H9 (cell line): ENCODE data around the gene COL8A1. TPM values are rescaled to one million over a fixed set of nuclear protein-coding genes. Genes with fewer than 3 reads are reported as not detected.

Source experiments
- DNase-seq: peaks from one replicate; pipeline ENCODE4 v3.0.0-alpha.2; 2017
- H2AFZ ChIP-seq: one replicate; pipeline ENCODE4 v1.6.1; 2013; ENCODE audit warnings: mild to moderate bottlenecking, low read length, control low read depth, moderate library complexity
- H2AK5ac ChIP-seq: 2 replicates; pipeline ENCODE4 v1.6.1; 2013; ENCODE audit warnings: low read length, control low read depth, mixed read lengths; ENCODE audit not compliant: insufficient read length
- H2BK120ac ChIP-seq: one replicate; pipeline ENCODE4 v1.6.1; 2013; ENCODE audit warnings: low read depth, mild to moderate bottlenecking, low read length, control low read depth, inconsistent platforms; ENCODE audit not compliant: poor library complexity, severe bottlenecking
- H2BK12ac ChIP-seq: 2 replicates; pipeline ENCODE4 v1.6.1; 2013; ENCODE audit warnings: low read length, control low read depth, mixed read lengths, low read depth; ENCODE audit not compliant: insufficient read length
- H2BK15ac ChIP-seq: 2 replicates; pipeline ENCODE4 v1.6.1; 2013; ENCODE audit warnings: low read depth, low read length, control low read depth
- H2BK20ac ChIP-seq: one replicate; pipeline ENCODE4 v1.6.1; 2013; ENCODE audit warnings: low read depth, mild to moderate bottlenecking, low read length, control low read depth, inconsistent platforms; ENCODE audit not compliant: poor library complexity, severe bottlenecking
- H2BK5ac ChIP-seq: 2 replicates; pipeline ENCODE4 v1.6.1; 2013; ENCODE audit warnings: low read length, control low read depth, mixed read lengths; ENCODE audit not compliant: insufficient read length
- H3K14ac ChIP-seq: 2 replicates; pipeline ENCODE4 v1.6.1; 2013; ENCODE audit warnings: low read length, control low read depth; ENCODE audit not compliant: insufficient read depth
- H3K18ac ChIP-seq: 2 replicates; pipeline ENCODE4 v1.6.1; 2013; ENCODE audit warnings: low read depth, mild to moderate bottlenecking, mixed read lengths, low read length, control low read depth; ENCODE audit not compliant: insufficient read length
- H3K23ac ChIP-seq: 2 replicates; pipeline ENCODE4 v1.6.1; 2013; ENCODE audit warnings: low read length, control low read depth, mixed read lengths, low read depth; ENCODE audit not compliant: insufficient read length
- H3K23me2 ChIP-seq: 2 replicates; pipeline ENCODE4 v1.6.1; 2013; ENCODE audit warnings: low read depth, mild to moderate bottlenecking, mixed read lengths, low read length, control low read depth; ENCODE audit not compliant: insufficient read length, poor library complexity, severe bottlenecking
- H3K27ac ChIP-seq: 2 replicates; pipeline ENCODE4 v1.5.1; 2013; ENCODE audit warnings: low read length, control low read depth, mixed read lengths, low read depth; ENCODE audit not compliant: insufficient read length
- H3K27me3 ChIP-seq: 2 replicates; pipeline ENCODE4 v1.6.1; 2013; ENCODE audit warnings: low read length, control low read depth, inconsistent platforms; ENCODE audit not compliant: insufficient read depth
- H3K4ac ChIP-seq: 2 replicates; pipeline ENCODE4 v1.6.1; 2013; ENCODE audit warnings: low read depth, mild to moderate bottlenecking, control low read depth, inconsistent platforms, low read length, moderate library complexity
- H3K4me1 ChIP-seq: 2 replicates; pipeline ENCODE4 v1.6.1; 2013; ENCODE audit warnings: low read length, control low read depth, inconsistent platforms; ENCODE audit not compliant: insufficient read depth
- H3K4me2 ChIP-seq: 2 replicates; pipeline ENCODE4 v1.6.1; 2013; ENCODE audit warnings: low read length, control low read depth, mixed read lengths; ENCODE audit not compliant: insufficient read length, insufficient read depth
- H3K56ac ChIP-seq: 2 replicates; pipeline ENCODE4 v1.6.1; 2013; ENCODE audit warnings: low read depth, mild to moderate bottlenecking, mixed read lengths, low read length, control low read depth; ENCODE audit not compliant: insufficient read length
- H3K79me1 ChIP-seq: 2 replicates; pipeline ENCODE4 v1.6.1; 2013; ENCODE audit warnings: low read depth, mild to moderate bottlenecking, moderate library complexity, low read length, control low read depth, inconsistent platforms; ENCODE audit not compliant: insufficient read depth, poor library complexity, severe bottlenecking
- H3K79me2 ChIP-seq: 2 replicates; pipeline ENCODE4 v1.6.1; 2013; ENCODE audit warnings: low read length, control low read depth, inconsistent platforms; ENCODE audit not compliant: insufficient read depth
- H3K9ac ChIP-seq: 2 replicates; pipeline ENCODE4 v1.6.1; 2013; ENCODE audit warnings: low read length, control low read depth, mixed read lengths; ENCODE audit not compliant: insufficient read length; ENCODE audit errors: extremely low read depth
- H3K9me3 ChIP-seq: one replicate; pipeline ENCODE4 v1.6.1; 2013; ENCODE audit warnings: low read depth, low read length, inconsistent platforms; ENCODE audit not compliant: control insufficient read depth
- H3T11ph ChIP-seq: one replicate; pipeline ENCODE4 v1.6.1; 2013; ENCODE audit warnings: mild to moderate bottlenecking, low read length, control low read depth, inconsistent platforms
- H4K20me1 ChIP-seq: one replicate; pipeline ENCODE4 v1.6.1; 2013; ENCODE audit not compliant: control insufficient read depth, insufficient read length, insufficient read depth
- H4K5ac ChIP-seq: 2 replicates; pipeline ENCODE4 v1.6.1; 2013; ENCODE audit warnings: low read depth, mild to moderate bottlenecking, mixed read lengths, low read length, control low read depth; ENCODE audit not compliant: insufficient read length
- H4K8ac ChIP-seq: replicated peaks from 2 replicates; pipeline ENCODE4 v1.6.1; 2013; ENCODE audit warnings: low read length, control low read depth, mixed read lengths, low read depth; ENCODE audit not compliant: insufficient read length
- H4K91ac ChIP-seq: 2 replicates; pipeline ENCODE4 v1.6.1; 2013; ENCODE audit warnings: low read depth, mild to moderate bottlenecking, moderate library complexity, mixed read lengths, low read length, control low read depth; ENCODE audit not compliant: insufficient read length
- H3K27ac Mint-ChIP-seq, 3 experiments: 2 replicates in 2 of 3; 3 replicates in 1 of 3; pipeline ENCODE4 v1.8.0; 2020 to 2021; ENCODE audit warnings: mixed read lengths in 3 of 3, mild to moderate bottlenecking in 1 of 3, moderate library complexity in 1 of 3
- H3K27me3 Mint-ChIP-seq: 2 replicates; pipeline ENCODE4 v1.8.0; 2021; ENCODE audit warnings: low read depth, mild to moderate bottlenecking, moderate library complexity, mixed read lengths
- H3K36me3 Mint-ChIP-seq, 3 experiments: 2 replicates in 2 of 3; 3 replicates in 1 of 3; pipeline ENCODE4 v1.8.0; 2020 to 2021; ENCODE audit warnings: low read depth in 3 of 3, mixed read lengths in 3 of 3; ENCODE audit not compliant: insufficient read depth in 1 of 3
- H3K4me1 Mint-ChIP-seq, 2 experiments: 2 replicates each; pipeline ENCODE4 v1.8.0; 2020; ENCODE audit warnings: mixed read lengths in 2 of 2
- H3K4me3 Mint-ChIP-seq, 2 experiments: 2 replicates in 1 of 2; 3 replicates in 1 of 2; pipeline ENCODE4 v1.8.0; 2020 to 2021; ENCODE audit warnings: mild to moderate bottlenecking in 2 of 2, mixed read lengths in 2 of 2, moderate library complexity in 1 of 2
- H3K9me3 Mint-ChIP-seq, 2 experiments: 2 replicates in 1 of 2; 3 replicates in 1 of 2; pipeline ENCODE4 v1.8.0; 2020; ENCODE audit warnings: mild to moderate bottlenecking in 2 of 2, mixed read lengths in 2 of 2, moderate library complexity in 1 of 2
- WGBS: extraction: QIAGEN DNeasy Blood & Tissue Kit; methylation state at CpG from one replicate; pipeline ENCODE4 v1.1.7; 2013; ENCODE audit warnings: missing lambda C conversion rate, low lambda C conversion rate, mixed read lengths; ENCODE audit not compliant: insufficient read length; ENCODE audit errors: extremely low coverage; 5-methylcytosine and 5-hydroxymethylcytosine counted together
- total RNA-seq: library from RNA; stranded (reverse); gene quantifications from 2 replicates; pipeline ENCODE4 v1.2.1, GENCODE V29; 2021
- TF ChIP-seq, protein P1 (sequence below): fragments of 200-600 bp; sonication (generic); conservative IDR thresholded peaks from 3 replicates; pipeline ENCODE4 v1.8.0; 2021; ENCODE audit warnings: antibody characterized with exemption, mild to moderate bottlenecking

The COL8A1 gene
- total RNA-seq, 1 experiment from 2014 or later, result 0.17 TPM

DNA sequence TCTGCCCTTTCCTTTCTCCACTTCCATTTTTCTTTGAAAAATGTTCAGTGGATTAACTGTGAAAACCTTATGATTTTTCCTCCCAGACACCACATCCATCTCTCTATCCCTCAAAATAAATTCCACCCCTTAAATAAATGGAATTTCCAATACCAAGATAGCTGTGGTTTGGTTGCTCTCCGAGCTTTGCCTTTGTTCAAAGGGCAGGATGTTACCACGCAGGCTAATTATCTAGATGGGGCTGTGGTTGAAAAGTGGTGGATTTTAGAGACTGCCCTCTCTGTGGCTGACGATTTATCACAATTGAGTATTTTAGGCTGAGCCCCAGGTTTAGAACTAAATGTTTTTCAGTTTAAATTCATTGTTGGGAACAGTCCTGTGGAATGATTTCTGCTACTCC, 142.4 kb downstream of the COL8A1 start:
- Histone ChIP-seq H3K79me1 (no peaks in the 10 kb centered on the region), H2BK5ac (no peak overlapping the region), H3K79me2 (no peaks in the 10 kb centered on the region), H3K4me1 (no peaks in the 10 kb centered on the region; the same call in 1 of the 2 replicates), H3K4me2 (no peak overlapping the region), H2BK120ac (no peak overlapping the region), H4K91ac (no peak overlapping the region), H3T11ph (no peak overlapping the region), H4K20me1 (no peaks in the 10 kb centered on the region), H2AFZ (no peak overlapping the region), H3K18ac (no peak overlapping the region), H3K4ac (no peak overlapping the region), H3K23me2 (no peaks in the 10 kb centered on the region), H3K27ac (no peak overlapping the region), H3K23ac (no peak overlapping the region), H3K9ac (no peak overlapping the region), H2BK20ac (no peak overlapping the region), H4K8ac (no peak overlapping the region), H4K5ac (no peak overlapping the region), H2BK12ac (no peak overlapping the region), H3K56ac (no peak overlapping the region), H2BK15ac (no peak overlapping the region), H3K27me3 (no peaks in the 10 kb centered on the region), H2AK5ac (no peak overlapping the region), H3K14ac (no peak overlapping the region), H3K9me3 (no peaks in the 10 kb centered on the region)
- Mint-ChIP-seq H3K9me3 (no peaks in the 10 kb centered on the region), H3K4me3 (no peak overlapping the region), H3K36me3 (no peaks in the 10 kb centered on the region), H3K27me3 (no peaks in the 10 kb centered on the region; the same call in 1 of the 2 replicates), H3K27ac (no peak overlapping the region), H3K4me1 (peaks cover 9 to 10% of the 10 kb centered on the region in 2 experiments; a peak in 3 of 4 replicates)
- TF ChIP-seq, protein P1, sequence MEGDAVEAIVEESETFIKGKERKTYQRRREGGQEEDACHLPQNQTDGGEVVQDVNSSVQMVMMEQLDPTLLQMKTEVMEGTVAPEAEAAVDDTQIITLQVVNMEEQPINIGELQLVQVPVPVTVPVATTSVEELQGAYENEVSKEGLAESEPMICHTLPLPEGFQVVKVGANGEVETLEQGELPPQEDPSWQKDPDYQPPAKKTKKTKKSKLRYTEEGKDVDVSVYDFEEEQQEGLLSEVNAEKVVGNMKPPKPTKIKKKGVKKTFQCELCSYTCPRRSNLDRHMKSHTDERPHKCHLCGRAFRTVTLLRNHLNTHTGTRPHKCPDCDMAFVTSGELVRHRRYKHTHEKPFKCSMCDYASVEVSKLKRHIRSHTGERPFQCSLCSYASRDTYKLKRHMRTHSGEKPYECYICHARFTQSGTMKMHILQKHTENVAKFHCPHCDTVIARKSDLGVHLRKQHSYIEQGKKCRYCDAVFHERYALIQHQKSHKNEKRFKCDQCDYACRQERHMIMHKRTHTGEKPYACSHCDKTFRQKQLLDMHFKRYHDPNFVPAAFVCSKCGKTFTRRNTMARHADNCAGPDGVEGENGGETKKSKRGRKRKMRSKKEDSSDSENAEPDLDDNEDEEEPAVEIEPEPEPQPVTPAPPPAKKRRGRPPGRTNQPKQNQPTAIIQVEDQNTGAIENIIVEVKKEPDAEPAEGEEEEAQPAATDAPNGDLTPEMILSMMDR, result no peak
- no peak for DNase-seq
- WGBS, result no CpG with 5 or more reads among the region's 3 CpGs
